Skin epidermis (tissue), 12 donors: ENCODE data around the gene ACAD11.

ENCODE experiments used
- H3K27ac ChIP-seq, 21 experiments: fragments of 200-600 bp; sonication (generic) in 11 of 21; one replicate each; pipeline ENCODE4 v1.5.0; 2020; ENCODE audit warnings: mild to moderate bottlenecking in 3 of 21, inconsistent platforms in 2 of 21, moderate library complexity in 2 of 21
- H3K4me3 ChIP-seq, 7 experiments: fragments of 200-600 bp; sonication (generic) in 2 of 7; one replicate each; pipeline ENCODE4 v1.5.0; 2020; ENCODE audit warnings: inconsistent platforms in 2 of 7, mild to moderate bottlenecking in 2 of 7, moderate library complexity in 1 of 7

ACAD11 gene

GRCh38 chr3:132535575-132536441 lies 123.8 kb downstream of the ACAD11 start:
- H3K4me3 ChIP-seq = no peak overlapping the region
- peak overlapping the region in 9 of 21 experiments; percentile 7 to 58 (median 48) for H3K27ac ChIP-seq

GRCh38 chr3:132530624-132531023 lies 129.0 kb downstream of the ACAD11 start:
- H3K4me3 ChIP-seq = no peak overlapping the region
- H3K27ac ChIP-seq = no peak overlapping the region

- H3K4me3 ChIP-seq = no peak overlapping the region
- H3K27ac ChIP-seq = no peak overlapping the region
These were observed 137.3 kb downstream of the ACAD11 start for GRCh38 chr3:132522353-132522752.

GRCh38 chr3:132521901-132522300 lies 137.7 kb downstream of the ACAD11 start:
- Histone ChIP-seq H3K27ac (no peak overlapping the region), H3K4me3 (no peak overlapping the region)

- Histone ChIP-seq H3K27ac (no peak overlapping the region), H3K4me3 (no peak overlapping the region)
These were observed 139.7 kb downstream of the ACAD11 start for GRCh38 chr3:132519914-132520313.

- no peak overlapping the region for H3K4me3 ChIP-seq
These were observed 142.3 kb downstream of the ACAD11 start for GRCh38 chr3:132517311-132517710.

GRCh38 chr3:132513057-132513456 lies 146.6 kb downstream of the ACAD11 start:
- no peak overlapping the region for H3K4me3 ChIP-seq
- H3K27ac ChIP-seq = no peak overlapping the region

More at GRCh38 chr3:132517311-132517710, 142.3 kb downstream of the ACAD11 start:
- no peak overlapping the region for H3K27ac ChIP-seq

- no peak overlapping the region for H3K27ac ChIP-seq
- no peak overlapping the region for H3K4me3 ChIP-seq
These were observed 150.1 kb downstream of the ACAD11 start for GRCh38 chr3:132509506-132509905.

- no peak overlapping the region for H3K27ac ChIP-seq
- H3K4me3 ChIP-seq = no peak overlapping the region
These were observed 150.5 kb downstream of the ACAD11 start for GRCh38 chr3:132509096-132509495.
